GM12801 (cell line): Measurements from ENCODE around the gene WASF2.

Experiments used
- CTCF ChIP-seq: IDR thresholded peaks from one replicate; pipeline ENCODE4 v1.5.1; 2011; ENCODE audit warnings: control low read depth; ENCODE audit not compliant: insufficient read length; ENCODE audit errors: extremely low read depth

WASF2 gene

GRCh38 chr1:27433706-27434105, 56.3 kb downstream of the WASF2 start:
- TF ChIP-seq CTCF, result no peak

- TF ChIP-seq CTCF, result no peak
These were observed 58.4 kb downstream of the WASF2 start for GRCh38 chr1:27431601-27431940.

GRCh38 chr1:27430903-27431600, 58.9 kb downstream of the WASF2 start:
- no peak for TF ChIP-seq CTCF

- TF ChIP-seq CTCF, result no peak
These were observed 60.9 kb downstream of the WASF2 start for GRCh38 chr1:27429029-27429425.

- TF ChIP-seq CTCF, result no peak
These were observed 61.5 kb downstream of the WASF2 start for GRCh38 chr1:27428316-27429028.

- TF ChIP-seq CTCF, result no peak
These were observed 62.1 kb downstream of the WASF2 start for GRCh38 chr1:27427816-27428315.

GRCh38 chr1:27427329-27427728, 62.6 kb downstream of the WASF2 start:
- TF ChIP-seq CTCF, result no peak
